ENCODE measurements around the gene PDZD4. TPM values are rescaled to one million over a fixed set of nuclear protein-coding genes. Genes with fewer than 3 reads are reported as not detected.

PDZD4 gene
- total RNA-seq, 1 donor from 2014 or later: 23.2 TPM

DNA sequence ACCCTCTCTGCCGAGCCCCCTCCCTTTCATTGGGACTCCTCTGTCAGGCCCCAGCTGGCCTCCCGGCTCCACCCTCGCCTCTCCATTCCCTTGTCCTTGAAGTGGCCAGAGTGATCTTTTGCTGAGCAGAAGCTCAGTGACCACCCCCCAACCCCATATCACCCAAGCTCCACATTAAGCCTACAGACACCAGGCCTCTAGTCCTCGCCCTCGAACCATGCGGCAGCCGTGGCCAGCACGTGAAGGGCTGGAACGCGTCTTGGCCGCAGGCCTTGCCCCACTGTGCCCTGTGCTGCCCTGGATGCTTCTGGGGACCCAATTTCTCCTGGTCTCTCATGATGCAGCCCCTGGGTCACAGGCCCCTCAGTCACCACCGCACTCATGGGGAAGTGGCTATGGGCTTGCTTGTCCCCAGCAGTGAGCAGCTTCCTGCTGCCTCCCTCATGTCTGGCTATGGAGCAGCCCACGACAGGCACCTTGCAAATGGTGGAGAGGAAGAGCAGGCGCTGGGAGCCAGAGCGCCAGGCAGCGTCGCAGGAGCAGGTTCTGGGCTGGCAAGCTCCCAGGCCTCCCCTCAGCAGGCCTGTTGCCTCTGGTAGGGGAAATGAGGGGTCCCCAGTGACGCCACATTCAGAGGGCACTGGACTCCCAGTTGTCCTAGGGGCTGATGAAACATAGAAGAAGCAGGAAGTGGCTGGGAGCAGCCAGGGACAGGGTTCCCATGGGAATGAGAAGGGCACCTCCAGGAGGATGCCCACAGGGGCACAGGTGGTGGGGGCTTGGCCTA lies 50.3 kb downstream of the PDZD4 start:
- Histone ChIP-seq H3K36me3 (peaks cover 4% of the 10 kb centered on the region in 2 donors), H3K4me3 (peak overlapping the region in 1 of 2 donors; percentile 48)
- intact Hi-C loops (cut with DNase I): no loop called here

DNA sequence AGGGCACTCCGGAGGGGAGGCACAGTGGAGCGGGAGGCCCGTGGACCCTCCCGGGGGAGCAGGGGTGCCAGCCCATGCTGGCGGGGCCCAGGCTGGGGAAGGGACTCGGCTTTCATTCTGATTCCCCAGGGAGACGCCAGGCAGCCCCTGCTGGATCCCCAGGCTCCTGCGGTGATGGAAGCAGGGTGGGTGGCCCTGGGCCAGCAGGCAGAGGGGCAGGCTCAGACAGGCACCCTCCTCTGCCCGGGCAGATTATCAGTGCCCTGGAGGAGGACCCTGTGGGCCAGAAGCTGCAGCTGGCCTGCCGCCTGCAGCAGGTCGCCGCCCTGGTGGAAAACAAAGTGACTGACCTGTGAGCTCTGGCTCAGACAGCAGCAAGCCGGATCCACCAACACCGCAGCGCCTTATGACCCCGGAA lies 51.7 kb downstream of the PDZD4 start:
- Histone ChIP-seq H3K36me3 (peaks cover 0 to 7% of the 10 kb centered on the region in 2 donors), H3K27me3 (no peaks in the 10 kb centered on the region)
- intact Hi-C loops (cut with DNase I): no loop called here

More for the DNA sequence above, 50.3 kb downstream of the PDZD4 start:
- no peaks in the 10 kb centered on the region for H3K9me3 ChIP-seq
- H3K27me3 ChIP-seq: no peaks in the 10 kb centered on the region
- TF ChIP-seq, protein P1, sequence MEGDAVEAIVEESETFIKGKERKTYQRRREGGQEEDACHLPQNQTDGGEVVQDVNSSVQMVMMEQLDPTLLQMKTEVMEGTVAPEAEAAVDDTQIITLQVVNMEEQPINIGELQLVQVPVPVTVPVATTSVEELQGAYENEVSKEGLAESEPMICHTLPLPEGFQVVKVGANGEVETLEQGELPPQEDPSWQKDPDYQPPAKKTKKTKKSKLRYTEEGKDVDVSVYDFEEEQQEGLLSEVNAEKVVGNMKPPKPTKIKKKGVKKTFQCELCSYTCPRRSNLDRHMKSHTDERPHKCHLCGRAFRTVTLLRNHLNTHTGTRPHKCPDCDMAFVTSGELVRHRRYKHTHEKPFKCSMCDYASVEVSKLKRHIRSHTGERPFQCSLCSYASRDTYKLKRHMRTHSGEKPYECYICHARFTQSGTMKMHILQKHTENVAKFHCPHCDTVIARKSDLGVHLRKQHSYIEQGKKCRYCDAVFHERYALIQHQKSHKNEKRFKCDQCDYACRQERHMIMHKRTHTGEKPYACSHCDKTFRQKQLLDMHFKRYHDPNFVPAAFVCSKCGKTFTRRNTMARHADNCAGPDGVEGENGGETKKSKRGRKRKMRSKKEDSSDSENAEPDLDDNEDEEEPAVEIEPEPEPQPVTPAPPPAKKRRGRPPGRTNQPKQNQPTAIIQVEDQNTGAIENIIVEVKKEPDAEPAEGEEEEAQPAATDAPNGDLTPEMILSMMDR (IDR thresholded peaks at IDR 0.05): no peak
- H3K27ac ChIP-seq: peak overlapping the region; percentile 73 to 79
- H3K4me1 ChIP-seq: no peaks in the 10 kb centered on the region
- no peak for DNase-seq (ENCODE audit: low spot score in 2 of 2)

DNA sequence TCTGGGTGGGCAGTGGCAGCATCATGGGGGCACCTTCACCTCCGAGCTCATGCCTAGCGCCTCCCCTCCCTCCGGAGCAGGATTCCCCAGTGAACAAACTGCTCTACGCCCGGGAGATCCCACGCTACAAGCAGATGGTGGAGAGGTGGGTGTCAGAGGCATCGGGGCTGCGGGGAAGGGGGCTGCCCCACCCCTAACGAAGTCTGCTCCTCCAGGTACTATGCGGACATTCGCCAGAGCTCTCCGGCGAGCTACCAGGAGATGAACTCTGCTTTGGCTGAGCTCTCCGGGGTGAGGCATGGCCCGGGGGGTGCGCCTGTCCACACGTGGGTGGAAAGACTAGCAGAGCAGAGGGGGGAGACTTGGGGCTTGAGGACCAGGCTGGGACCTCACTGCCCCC lies 52.2 kb downstream of the PDZD4 start:
- DNase-seq (ENCODE audit: low spot score in 2 of 2): no peak
- peaks cover 0 to 12% of the 10 kb centered on the region in 2 donors for H3K36me3 ChIP-seq
- H3K27ac ChIP-seq: no peak overlapping the region
- no peaks in the 10 kb centered on the region for H3K4me1 ChIP-seq
- intact Hi-C loops (cut with DNase I): no loop called here
- no peaks in the 10 kb centered on the region for H3K9me3 ChIP-seq
- no peaks in the 10 kb centered on the region for H3K27me3 ChIP-seq
- H3K4me3 ChIP-seq: no peak overlapping the region
- TF ChIP-seq, protein P1 (IDR thresholded peaks at IDR 0.05): no peak

More for the DNA sequence above, 51.7 kb downstream of the PDZD4 start:
- no peaks in the 10 kb centered on the region for H3K9me3 ChIP-seq
- TF ChIP-seq, protein P1 (IDR thresholded peaks at IDR 0.05): no peak
- no peaks in the 10 kb centered on the region for H3K4me1 ChIP-seq
- no peak for DNase-seq (ENCODE audit: low spot score in 2 of 2)
- no peak overlapping the region for H3K4me3 ChIP-seq
- H3K27ac ChIP-seq: no peak overlapping the region

DNA sequence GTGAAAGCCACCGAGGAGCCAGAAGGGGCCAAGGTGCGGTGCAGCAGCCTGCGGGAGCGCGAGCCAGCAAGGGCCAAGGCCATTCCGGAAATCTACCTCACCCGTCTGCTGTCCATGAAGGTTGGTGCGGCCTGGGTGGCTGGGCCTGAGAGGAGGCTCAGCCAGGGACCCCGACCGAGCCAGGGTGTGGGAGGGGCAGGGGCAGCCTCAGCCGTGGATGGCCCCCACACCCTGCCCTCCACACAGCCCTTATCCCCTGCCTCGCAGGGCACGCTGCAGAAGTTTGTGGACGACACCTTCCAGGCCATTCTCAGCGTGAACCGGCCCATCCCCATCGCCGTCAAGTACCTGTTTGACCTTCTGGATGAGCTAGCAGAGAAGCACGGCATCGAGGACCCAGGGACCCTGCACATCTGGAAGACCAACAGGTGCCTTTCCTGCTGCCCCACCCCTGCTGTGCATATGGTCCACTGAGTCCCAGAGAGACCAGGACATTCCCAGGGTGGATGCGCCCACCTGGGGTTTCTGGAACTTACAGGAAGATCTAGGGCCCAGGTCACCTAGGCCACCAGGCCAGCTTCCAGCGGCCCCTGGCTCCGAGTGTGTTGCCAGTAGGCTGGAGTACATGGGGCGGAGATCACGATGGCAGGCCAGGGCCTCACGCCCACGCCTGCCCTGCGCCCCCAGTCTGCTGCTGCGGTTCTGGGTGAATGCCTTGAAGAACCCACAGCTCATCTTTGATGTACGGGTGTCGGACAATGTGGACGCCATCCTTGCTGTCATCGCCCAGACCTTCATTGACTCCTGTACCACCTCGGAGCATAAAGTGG lies 52.9 kb downstream of the PDZD4 start:
- Histone ChIP-seq H3K27me3 (no peaks in the 10 kb centered on the region), H3K4me3 (no peak overlapping the region), H3K9me3 (no peaks in the 10 kb centered on the region), H3K27ac (no peak overlapping the region), H3K36me3 (peaks cover 0 to 13% of the 10 kb centered on the region in 2 donors), H3K4me1 (no peaks in the 10 kb centered on the region)
- DNase-seq (ENCODE audit: low spot score in 2 of 2): no peak
- intact Hi-C loops (cut with DNase I): no loop called here
- TF ChIP-seq, protein P1 (IDR thresholded peaks at IDR 0.05): no peak

DNA sequence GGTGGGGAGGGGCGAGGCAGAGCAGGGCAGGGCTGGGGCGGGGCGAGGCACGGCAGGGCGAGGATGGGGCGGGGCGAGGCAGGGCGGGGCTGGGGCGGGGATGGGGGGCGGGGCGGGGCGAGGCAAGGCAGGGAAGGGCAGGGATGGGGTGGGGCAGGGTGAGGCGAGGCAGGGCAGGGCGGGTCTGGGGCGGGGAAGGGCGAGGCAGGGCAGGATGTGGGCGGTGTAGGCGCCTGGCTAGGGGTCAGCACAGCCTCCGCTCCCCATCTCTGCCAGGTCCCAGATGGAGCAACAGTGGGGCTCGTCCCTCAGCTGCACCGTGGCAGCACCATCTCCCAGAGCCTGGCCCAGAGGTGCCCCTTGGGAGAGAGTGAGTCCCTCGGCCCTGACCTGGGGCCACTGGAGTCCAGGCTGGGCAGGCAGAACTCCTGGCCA lies 53.7 kb downstream of the PDZD4 start:
- Histone ChIP-seq H3K9me3 (no peaks in the 10 kb centered on the region), H3K27ac (no peak overlapping the region), H3K4me3 (no peak overlapping the region), H3K27me3 (no peaks in the 10 kb centered on the region), H3K36me3 (peaks cover 0 to 13% of the 10 kb centered on the region in 2 donors), H3K4me1 (no peaks in the 10 kb centered on the region)
- TF ChIP-seq, protein P1 (IDR thresholded peaks at IDR 0.05): no peak
- intact Hi-C loops (cut with DNase I): no loop called here
- no peak for DNase-seq (ENCODE audit: low spot score in 2 of 2)
